Measurements from ENCODE around the gene MISP3. TPM values are rescaled to one million over a fixed set of nuclear protein-coding genes. Genes with fewer than 3 reads are reported as not detected.
"Not testable (repeated sequence)": the region's sequence is repeated elsewhere in the genome, so short reads cannot be mapped to it uniquely, and the experiment has no call there.

Gene MISP3
- polyA plus RNA-seq, 1 donor from 2014 or later: 8.2 TPM

DNA sequence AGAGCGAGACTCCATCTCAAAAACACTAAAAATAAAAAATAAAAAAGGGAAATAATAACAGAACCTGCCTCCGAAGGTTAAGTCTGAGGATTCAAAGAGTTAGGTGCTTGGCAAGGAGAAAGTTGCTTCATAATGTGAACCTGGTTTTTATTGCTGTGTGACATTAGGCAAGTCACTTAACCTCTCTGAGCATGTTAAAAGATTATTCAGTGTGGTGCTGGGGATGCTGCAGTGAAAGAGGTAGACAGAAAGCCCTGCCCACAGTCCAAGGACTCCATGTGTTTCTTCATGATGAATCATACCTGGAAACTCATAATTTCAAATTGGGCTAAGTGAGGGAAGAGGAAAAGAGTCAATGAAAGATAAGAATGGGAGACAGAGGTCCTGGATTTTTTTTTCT is 38.6 kb upstream of the MISP3 start:
- Histone ChIP-seq H3K79me2 (replicated peaks; ENCODE audit: insufficient read depth, low read length) (no peaks in the 10 kb centered on the region), H3K9me3 (ENCODE audit: low read length) (no peaks in the 10 kb centered on the region), H3F3A (ENCODE audit: insufficient read depth, low read length, poor library complexity, severe bottlenecking) (no peaks in the 10 kb centered on the region), H2AFZ (ENCODE audit: low read depth, low read length) (no peak overlapping the region), H3K36me3 (ENCODE audit: insufficient read depth, low read length) (no peaks in the 10 kb centered on the region), H3K4me3 (ENCODE audit: low read length) (no peak overlapping the region), H3K9ac (ENCODE audit: low read length) (no peak overlapping the region), H3K27ac (ENCODE audit: low read length) (no peak overlapping the region), H3K27me3 (ENCODE audit: insufficient read depth, low read depth, low read length) (peaks cover 19% of the 10 kb centered on the region), H3K9me2 (ENCODE audit: insufficient read depth, low read length) (no peaks in the 10 kb centered on the region), H3K4me2 (ENCODE audit: low read length) (no peak overlapping the region), H4K20me1 (ENCODE audit: insufficient read depth) (no peaks in the 10 kb centered on the region)
- TF ChIP-seq SMC3 (conservative IDR thresholded peaks at IDR 0.05; ENCODE audit: poor library complexity) (no peak), MXI1 (conservative IDR thresholded peaks at IDR 0.05; ENCODE audit: poor library complexity, severe bottlenecking) (no peak), EZH2 (IDR thresholded peaks at IDR 0.05; ENCODE audit: borderline replicate concordance, insufficient read depth, low read length, poor library complexity, severe bottlenecking) (no peak)
- TF ChIP-seq, protein P1, sequence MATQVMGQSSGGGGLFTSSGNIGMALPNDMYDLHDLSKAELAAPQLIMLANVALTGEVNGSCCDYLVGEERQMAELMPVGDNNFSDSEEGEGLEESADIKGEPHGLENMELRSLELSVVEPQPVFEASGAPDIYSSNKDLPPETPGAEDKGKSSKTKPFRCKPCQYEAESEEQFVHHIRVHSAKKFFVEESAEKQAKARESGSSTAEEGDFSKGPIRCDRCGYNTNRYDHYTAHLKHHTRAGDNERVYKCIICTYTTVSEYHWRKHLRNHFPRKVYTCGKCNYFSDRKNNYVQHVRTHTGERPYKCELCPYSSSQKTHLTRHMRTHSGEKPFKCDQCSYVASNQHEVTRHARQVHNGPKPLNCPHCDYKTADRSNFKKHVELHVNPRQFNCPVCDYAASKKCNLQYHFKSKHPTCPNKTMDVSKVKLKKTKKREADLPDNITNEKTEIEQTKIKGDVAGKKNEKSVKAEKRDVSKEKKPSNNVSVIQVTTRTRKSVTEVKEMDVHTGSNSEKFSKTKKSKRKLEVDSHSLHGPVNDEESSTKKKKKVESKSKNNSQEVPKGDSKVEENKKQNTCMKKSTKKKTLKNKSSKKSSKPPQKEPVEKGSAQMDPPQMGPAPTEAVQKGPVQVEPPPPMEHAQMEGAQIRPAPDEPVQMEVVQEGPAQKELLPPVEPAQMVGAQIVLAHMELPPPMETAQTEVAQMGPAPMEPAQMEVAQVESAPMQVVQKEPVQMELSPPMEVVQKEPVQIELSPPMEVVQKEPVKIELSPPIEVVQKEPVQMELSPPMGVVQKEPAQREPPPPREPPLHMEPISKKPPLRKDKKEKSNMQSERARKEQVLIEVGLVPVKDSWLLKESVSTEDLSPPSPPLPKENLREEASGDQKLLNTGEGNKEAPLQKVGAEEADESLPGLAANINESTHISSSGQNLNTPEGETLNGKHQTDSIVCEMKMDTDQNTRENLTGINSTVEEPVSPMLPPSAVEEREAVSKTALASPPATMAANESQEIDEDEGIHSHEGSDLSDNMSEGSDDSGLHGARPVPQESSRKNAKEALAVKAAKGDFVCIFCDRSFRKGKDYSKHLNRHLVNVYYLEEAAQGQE (IDR thresholded peaks at IDR 0.05; ENCODE audit: borderline replicate concordance): no peak

DNA sequence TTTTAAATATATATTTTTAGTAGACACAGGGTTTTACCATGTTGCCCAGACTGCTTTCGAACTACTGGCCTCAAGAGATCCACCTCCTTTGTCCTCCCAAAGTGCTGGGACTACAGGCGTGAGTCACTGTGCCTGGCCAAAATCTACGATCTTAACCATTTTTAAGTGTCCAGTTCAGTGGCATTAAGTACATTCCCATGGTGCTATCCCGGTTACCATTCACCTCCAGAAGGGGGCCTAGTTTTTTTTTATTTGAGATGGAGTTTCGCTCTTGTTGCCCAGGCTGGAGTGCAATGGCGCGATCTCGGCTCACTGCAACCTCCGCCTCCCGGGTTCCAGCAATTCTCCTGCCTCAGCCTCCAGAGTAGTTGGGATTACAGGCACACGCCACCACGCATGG is 37.4 kb upstream of the MISP3 start:
- not testable (repeated sequence) for H3K4me2 ChIP-seq (ENCODE audit: low read length); H4K20me1 ChIP-seq (ENCODE audit: insufficient read depth); H3K4me3 ChIP-seq (ENCODE audit: low read length); H3K79me2 ChIP-seq (replicated peaks; ENCODE audit: insufficient read depth, low read length); H3K9me2 ChIP-seq (ENCODE audit: insufficient read depth, low read length); H3K36me3 ChIP-seq (ENCODE audit: insufficient read depth, low read length); H3K27ac ChIP-seq (ENCODE audit: low read length); H3K9me3 ChIP-seq (ENCODE audit: low read length); H3K9ac ChIP-seq (ENCODE audit: low read length); H2AFZ ChIP-seq (ENCODE audit: low read depth, low read length); H3F3A ChIP-seq (ENCODE audit: insufficient read depth, low read length, poor library complexity, severe bottlenecking)
- H3K27me3 ChIP-seq (ENCODE audit: insufficient read depth, low read depth, low read length): peaks cover 19% of the 10 kb centered on the region

DNA sequence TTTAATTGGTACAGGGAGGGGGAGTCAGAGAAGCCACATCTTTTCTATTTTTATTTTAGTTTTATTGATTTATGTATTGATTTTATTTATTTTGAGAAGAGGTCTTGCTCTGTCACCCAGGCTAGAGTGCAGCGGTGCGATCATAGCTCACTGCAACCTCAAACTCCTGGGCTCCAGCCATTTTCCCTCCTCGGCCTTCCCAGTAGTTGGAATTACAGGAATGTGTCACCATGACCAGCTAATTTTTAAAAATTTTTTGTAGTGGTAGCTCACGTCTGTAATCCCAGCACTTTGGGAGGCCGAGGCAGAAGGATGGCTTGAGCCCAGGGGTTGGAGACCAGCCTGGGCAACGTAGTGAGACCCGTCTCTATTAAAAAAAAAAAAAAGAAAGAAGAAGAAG is 36.9 kb upstream of the MISP3 start:
- H3K4me2 ChIP-seq (ENCODE audit: low read length): no peak overlapping the region
- TF ChIP-seq EZH2 (IDR thresholded peaks at IDR 0.05; ENCODE audit: borderline replicate concordance, insufficient read depth, low read length, poor library complexity, severe bottlenecking): no peak
- no peak for TF ChIP-seq SMC3 (conservative IDR thresholded peaks at IDR 0.05; ENCODE audit: poor library complexity)

DNA sequence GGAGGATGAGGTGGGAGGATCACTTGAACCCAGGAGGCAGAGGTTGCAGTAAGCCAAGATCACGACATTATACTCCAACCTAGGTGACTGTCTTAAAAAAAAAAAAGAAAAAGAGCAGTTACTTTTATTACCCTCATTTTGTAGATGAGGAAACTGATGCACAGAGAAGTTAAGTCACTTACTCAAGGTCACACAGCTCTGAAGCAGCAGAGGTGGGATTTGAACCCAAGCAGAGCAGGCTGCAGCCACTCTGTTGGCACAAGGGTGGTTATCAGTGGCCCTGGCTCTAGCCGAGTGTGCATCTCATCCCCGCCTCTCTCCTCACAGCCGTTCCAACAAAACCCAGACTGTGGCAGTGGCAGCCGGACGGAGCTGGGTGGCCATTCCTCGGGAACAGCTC is 33.4 kb upstream of the MISP3 start:
- H3K4me2 ChIP-seq (ENCODE audit: low read length): no peak overlapping the region
- no peaks in the 10 kb centered on the region for H3K27me3 ChIP-seq (ENCODE audit: insufficient read depth, low read depth, low read length)
- no peaks in the 10 kb centered on the region for H3K36me3 ChIP-seq (ENCODE audit: insufficient read depth, low read length)
- H3K79me2 ChIP-seq (replicated peaks; ENCODE audit: insufficient read depth, low read length): no peaks in the 10 kb centered on the region
- H3K4me3 ChIP-seq (ENCODE audit: low read length): no peak overlapping the region
- no peaks in the 10 kb centered on the region for H3K9me2 ChIP-seq (ENCODE audit: insufficient read depth, low read length)
- no peaks in the 10 kb centered on the region for H3K9me3 ChIP-seq (ENCODE audit: low read length)
- no peak overlapping the region for H2AFZ ChIP-seq (ENCODE audit: low read depth, low read length)
- TF ChIP-seq POLR2AphosphoS5 (IDR thresholded peaks at IDR 0.05) (no peak), MXI1 (conservative IDR thresholded peaks at IDR 0.05; ENCODE audit: poor library complexity, severe bottlenecking) (no peak)
- H4K20me1 ChIP-seq (ENCODE audit: insufficient read depth): no peaks in the 10 kb centered on the region
- H3K9ac ChIP-seq (ENCODE audit: low read length): no peak overlapping the region
- no peaks in the 10 kb centered on the region for H3F3A ChIP-seq (ENCODE audit: insufficient read depth, low read length, poor library complexity, severe bottlenecking)
- H3K27ac ChIP-seq (ENCODE audit: low read length): no peak overlapping the region

More for the DNA sequence above, 36.9 kb upstream of the MISP3 start:
- H3K9me3 ChIP-seq (ENCODE audit: low read length): no peaks in the 10 kb centered on the region
- H3K27me3 ChIP-seq (ENCODE audit: insufficient read depth, low read depth, low read length): peaks cover 16% of the 10 kb centered on the region
- H3F3A ChIP-seq (ENCODE audit: insufficient read depth, low read length, poor library complexity, severe bottlenecking): no peaks in the 10 kb centered on the region
- no peak overlapping the region for H3K9ac ChIP-seq (ENCODE audit: low read length)
- no peaks in the 10 kb centered on the region for H3K36me3 ChIP-seq (ENCODE audit: insufficient read depth, low read length)
- H3K9me2 ChIP-seq (ENCODE audit: insufficient read depth, low read length): no peaks in the 10 kb centered on the region
- H3K79me2 ChIP-seq (replicated peaks; ENCODE audit: insufficient read depth, low read length): no peaks in the 10 kb centered on the region
- no peak overlapping the region for H3K4me3 ChIP-seq (ENCODE audit: low read length)
- H2AFZ ChIP-seq (ENCODE audit: low read depth, low read length): no peak overlapping the region
- H4K20me1 ChIP-seq (ENCODE audit: insufficient read depth): no peaks in the 10 kb centered on the region
- no peak overlapping the region for H3K27ac ChIP-seq (ENCODE audit: low read length)

Measured in neural cell (in vitro differentiated cells).